ENCODE measurements around the gene FOXA3.

The FOXA3 gene

GRCh38 chr19:45881082-45881908, 17.2 kb downstream of the FOXA3 start:
- H3K4me3 ChIP-seq (ENCODE audit: low read length): peak overlapping the region; percentile 64
- peaks cover 76% of the 10 kb centered on the region for H3K4me1 ChIP-seq (ENCODE audit: control insufficient read depth, insufficient read depth, low read length)
- no peaks in the 10 kb centered on the region for H3K36me3 ChIP-seq (ENCODE audit: control insufficient read depth, insufficient read depth, low read length)
- H3K9ac ChIP-seq (ENCODE audit: low read length): peak overlapping the region; percentile 78
- no peaks in the 10 kb centered on the region for H3K27me3 ChIP-seq (ENCODE audit: control insufficient read depth, insufficient read depth, low read length)
- no peaks in the 10 kb centered on the region for H3K9me3 ChIP-seq (ENCODE audit: control insufficient read depth, low read length)

DNA sequence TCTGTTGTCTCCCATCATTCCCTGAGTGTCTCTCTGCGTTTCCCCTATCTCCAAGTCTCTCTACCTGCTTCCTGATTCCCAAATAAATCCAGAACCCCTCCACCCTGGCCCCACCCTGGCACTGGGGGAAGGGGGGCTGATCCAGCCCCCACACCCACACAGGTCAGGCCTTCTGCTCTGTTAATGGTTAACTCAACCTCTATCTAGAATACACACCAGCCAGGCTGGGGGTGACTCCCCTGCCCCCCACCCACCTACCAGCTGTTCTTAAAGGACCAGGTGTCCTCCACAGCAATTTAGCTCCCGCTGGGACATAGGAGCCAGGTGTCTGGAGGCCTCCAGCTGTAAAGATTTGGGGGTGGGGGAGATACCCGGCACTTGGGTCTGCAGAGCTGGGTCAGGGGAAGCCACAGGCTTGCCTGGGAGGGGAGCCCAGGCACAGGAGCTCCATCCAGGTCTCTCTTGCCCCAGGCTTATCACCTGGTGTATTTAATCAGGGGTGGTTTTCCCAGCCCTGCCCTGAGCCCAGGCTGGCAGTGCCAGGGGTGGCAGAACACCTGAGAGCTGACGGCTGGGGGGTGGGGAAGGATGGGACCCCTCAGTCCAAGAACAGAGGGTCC, 17.9 kb downstream of the FOXA3 start:
- Histone ChIP-seq H3K9ac (ENCODE audit: low read length) (peak overlapping the region; percentile 78), H3K27me3 (ENCODE audit: control insufficient read depth, insufficient read depth, low read length) (no peaks in the 10 kb centered on the region), H3K4me1 (ENCODE audit: control insufficient read depth, insufficient read depth, low read length) (peaks cover 71% of the 10 kb centered on the region), H3K36me3 (ENCODE audit: control insufficient read depth, insufficient read depth, low read length) (no peaks in the 10 kb centered on the region), H3K4me3 (ENCODE audit: low read length) (peak overlapping the region; percentile 64), H3K9me3 (ENCODE audit: control insufficient read depth, low read length) (no peaks in the 10 kb centered on the region)

- no peaks in the 10 kb centered on the region for H3K27me3 ChIP-seq (ENCODE audit: control insufficient read depth, insufficient read depth, low read length)
- peak overlapping the region; percentile 64 for H3K4me3 ChIP-seq (ENCODE audit: low read length)
- H3K36me3 ChIP-seq (ENCODE audit: control insufficient read depth, insufficient read depth, low read length): no peaks in the 10 kb centered on the region
- peaks cover 66% of the 10 kb centered on the region for H3K4me1 ChIP-seq (ENCODE audit: control insufficient read depth, insufficient read depth, low read length)
- no peaks in the 10 kb centered on the region for H3K9me3 ChIP-seq (ENCODE audit: control insufficient read depth, low read length)
- H3K9ac ChIP-seq (ENCODE audit: low read length): peak overlapping the region; percentile 78
Measured at GRCh38 chr19:45882652-45883585, 18.8 kb downstream of the FOXA3 start.

- Histone ChIP-seq H3K9ac (ENCODE audit: low read length) (peak overlapping the region; percentile 63), H3K27me3 (ENCODE audit: control insufficient read depth, insufficient read depth, low read length) (no peaks in the 10 kb centered on the region), H3K4me1 (ENCODE audit: control insufficient read depth, insufficient read depth, low read length) (peaks cover 59% of the 10 kb centered on the region), H3K36me3 (ENCODE audit: control insufficient read depth, insufficient read depth, low read length) (no peaks in the 10 kb centered on the region), H3K9me3 (ENCODE audit: control insufficient read depth, low read length) (no peaks in the 10 kb centered on the region), H3K4me3 (ENCODE audit: low read length) (peak overlapping the region; percentile 16)
Measured at GRCh38 chr19:45883586-45883880, 19.4 kb downstream of the FOXA3 start.

GRCh38 chr19:45883881-45884681, 20.0 kb downstream of the FOXA3 start:
- Histone ChIP-seq H3K27me3 (ENCODE audit: control insufficient read depth, insufficient read depth, low read length) (no peaks in the 10 kb centered on the region), H3K4me3 (ENCODE audit: low read length) (peak overlapping the region; percentile 16), H3K36me3 (ENCODE audit: control insufficient read depth, insufficient read depth, low read length) (no peaks in the 10 kb centered on the region), H3K9ac (ENCODE audit: low read length) (peak overlapping the region; percentile 63), H3K9me3 (ENCODE audit: control insufficient read depth, low read length) (no peaks in the 10 kb centered on the region), H3K4me1 (ENCODE audit: control insufficient read depth, insufficient read depth, low read length) (peaks cover 54% of the 10 kb centered on the region)

GRCh38 chr19:45884682-45885555, 20.8 kb downstream of the FOXA3 start:
- Histone ChIP-seq H3K9ac (ENCODE audit: low read length) (peak overlapping the region; percentile 93), H3K4me1 (ENCODE audit: control insufficient read depth, insufficient read depth, low read length) (peaks cover 46% of the 10 kb centered on the region), H3K9me3 (ENCODE audit: control insufficient read depth, low read length) (no peaks in the 10 kb centered on the region)

GRCh38 chr19:45885556-45886426, 21.7 kb downstream of the FOXA3 start, which contains the start of gene IRF2BP1:
Gene IRF2BP1, minus strand, starts transcription at chr19:45886141. Its CDS starts 367 bp downstream, at chr19:45885774.
- Histone ChIP-seq H3K36me3 (ENCODE audit: control insufficient read depth, insufficient read depth, low read length) (no peaks in the 10 kb centered on the region), H3K4me3 (ENCODE audit: low read length) (peak within 1 kb of the TSS; percentile 53), H3K4me1 (ENCODE audit: control insufficient read depth, insufficient read depth, low read length) (peaks cover 41% of the 10 kb centered on the region), H3K9me3 (ENCODE audit: control insufficient read depth, low read length) (no peaks in the 10 kb centered on the region), H3K27me3 (ENCODE audit: control insufficient read depth, insufficient read depth, low read length) (no peaks in the 10 kb centered on the region), H3K9ac (ENCODE audit: low read length) (peak within 1 kb of the TSS; percentile 93)

More at GRCh38 chr19:45884682-45885555, 20.8 kb downstream of the FOXA3 start:
- Histone ChIP-seq H3K36me3 (ENCODE audit: control insufficient read depth, insufficient read depth, low read length) (no peaks in the 10 kb centered on the region), H3K4me3 (ENCODE audit: low read length) (no peak overlapping the region), H3K27me3 (ENCODE audit: control insufficient read depth, insufficient read depth, low read length) (no peaks in the 10 kb centered on the region)

DNA sequence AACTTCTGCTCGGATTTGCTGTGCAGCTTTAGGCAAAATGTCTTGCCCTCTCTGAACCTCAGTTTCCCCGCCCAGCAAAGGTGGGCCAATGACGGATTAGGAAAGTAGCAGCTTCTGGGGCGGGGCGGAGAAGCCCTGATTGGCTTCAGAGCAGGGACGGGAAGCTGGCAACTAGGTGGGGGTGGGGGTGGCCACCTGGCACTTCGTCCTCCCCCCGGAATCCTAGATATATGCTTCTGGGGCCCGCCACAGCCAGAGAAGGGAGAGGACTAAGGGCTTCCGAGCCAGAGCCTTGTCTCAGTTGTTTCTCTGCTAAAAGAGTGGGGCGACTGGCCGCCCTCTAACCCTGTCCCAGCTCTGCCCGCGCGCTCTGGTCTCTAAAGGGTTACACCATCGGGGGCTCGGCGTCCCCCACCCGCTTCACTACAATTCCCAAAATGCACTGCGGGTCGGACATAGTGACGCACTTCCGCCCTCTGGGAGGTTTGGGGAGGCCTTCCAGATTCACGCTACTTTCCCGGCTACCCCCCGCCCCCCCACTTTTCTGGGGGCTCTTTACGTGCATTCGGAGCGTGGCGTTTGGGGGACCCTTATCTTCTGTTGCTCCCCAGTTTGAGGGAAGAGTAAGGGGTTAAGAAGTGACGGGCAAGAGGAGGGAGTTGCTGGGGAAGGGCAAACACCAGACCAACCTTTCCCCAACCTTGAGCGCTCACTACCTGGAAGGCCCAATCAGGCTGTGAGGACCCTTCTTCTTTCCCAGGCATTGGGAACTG, 22.5 kb downstream of the FOXA3 start:
- H3K4me1 ChIP-seq (ENCODE audit: control insufficient read depth, insufficient read depth, low read length): peaks cover 33% of the 10 kb centered on the region
- H3K27me3 ChIP-seq (ENCODE audit: control insufficient read depth, insufficient read depth, low read length): no peaks in the 10 kb centered on the region
- peak overlapping the region; percentile 93 for H3K9ac ChIP-seq (ENCODE audit: low read length)
- peak overlapping the region; percentile 53 for H3K4me3 ChIP-seq (ENCODE audit: low read length)
- H3K36me3 ChIP-seq (ENCODE audit: control insufficient read depth, insufficient read depth, low read length): no peaks in the 10 kb centered on the region
- H3K9me3 ChIP-seq (ENCODE audit: control insufficient read depth, low read length): no peaks in the 10 kb centered on the region

DNA sequence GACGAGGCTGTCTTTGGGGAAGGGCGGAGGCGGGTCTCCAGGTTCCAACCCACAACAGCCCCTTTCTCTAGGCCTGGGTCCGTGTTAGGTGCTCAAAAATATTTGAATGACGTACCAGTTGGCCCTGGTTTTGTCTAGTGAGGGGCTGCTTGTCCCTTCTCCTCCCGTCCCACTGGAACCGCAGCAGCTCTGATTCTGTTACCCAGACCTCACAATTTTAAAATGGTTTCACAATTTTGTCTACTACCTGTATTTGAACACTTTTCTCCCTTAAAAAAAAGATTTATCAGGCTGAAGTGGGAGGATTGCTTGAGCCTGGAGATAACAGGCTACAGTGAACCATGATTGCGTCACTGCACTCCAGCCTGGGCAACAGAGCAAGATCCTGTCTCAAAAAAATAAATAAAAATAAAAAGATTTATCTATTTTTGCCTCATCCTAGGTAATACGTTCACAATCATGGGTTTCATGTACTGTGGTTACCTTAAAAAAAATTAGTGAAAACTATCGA, 23.1 kb downstream of the FOXA3 start:
- no peaks in the 10 kb centered on the region for H3K36me3 ChIP-seq (ENCODE audit: control insufficient read depth, insufficient read depth, low read length)
- H3K4me1 ChIP-seq (ENCODE audit: control insufficient read depth, insufficient read depth, low read length): peaks cover 27% of the 10 kb centered on the region
- no peaks in the 10 kb centered on the region for H3K9me3 ChIP-seq (ENCODE audit: control insufficient read depth, low read length)
- peak overlapping the region; percentile 93 for H3K9ac ChIP-seq (ENCODE audit: low read length)
- H3K27me3 ChIP-seq (ENCODE audit: control insufficient read depth, insufficient read depth, low read length): no peaks in the 10 kb centered on the region
- H3K4me3 ChIP-seq (ENCODE audit: low read length): peak overlapping the region; percentile 53

Data from mucosa of stomach (tissue), 1 donor.